C4-2B (cell line): ENCODE results near the gene TCP11.

Experiments used
- CTCF ChIP-seq: fragments of 450-650 bp; conservative IDR thresholded peaks from 2 replicates; pipeline ENCODE4 v1.5.1; 2017; ENCODE audit warnings: mild to moderate bottlenecking
- ZFX ChIP-seq: fragments of 450-650 bp; IDR thresholded peaks from 2 replicates; pipeline ENCODE4 v1.6.1; 2017

DNA sequence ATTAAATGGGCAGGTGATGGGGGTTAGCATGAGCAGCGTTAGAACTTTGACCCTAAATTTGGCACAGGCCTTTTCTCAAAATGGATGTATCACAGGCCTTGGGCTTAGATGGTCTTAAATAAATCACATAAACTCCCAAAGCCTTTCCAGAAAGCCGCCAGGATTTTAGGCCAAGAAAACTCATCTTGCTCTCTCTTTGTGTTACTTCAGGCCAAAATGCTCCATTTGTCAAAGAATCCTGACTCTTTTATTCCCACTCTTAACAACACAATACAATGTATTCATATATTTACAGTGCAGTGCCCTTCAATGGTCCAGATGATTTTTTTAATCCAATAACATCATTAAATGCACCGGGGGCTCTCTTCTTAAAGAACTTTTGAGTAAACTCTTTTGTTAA lies 5.9 kb upstream of the TCP11 start:
- TF ChIP-seq CTCF (no peak), ZFX (no peak)
